ENCODE measurements around the gene SYT9. TPM values are rescaled to one million over a fixed set of nuclear protein-coding genes. Genes with fewer than 3 reads are reported as not detected.
"Not testable (repeated sequence)": the region's sequence is repeated elsewhere in the genome, so short reads cannot be mapped to it uniquely, and the experiment has no call there.

SYT9 gene
- total and polyA plus RNA-seq, 2 donors (not counting 1 experiment from before 2014, with no cell fraction given): not detected

DNA sequence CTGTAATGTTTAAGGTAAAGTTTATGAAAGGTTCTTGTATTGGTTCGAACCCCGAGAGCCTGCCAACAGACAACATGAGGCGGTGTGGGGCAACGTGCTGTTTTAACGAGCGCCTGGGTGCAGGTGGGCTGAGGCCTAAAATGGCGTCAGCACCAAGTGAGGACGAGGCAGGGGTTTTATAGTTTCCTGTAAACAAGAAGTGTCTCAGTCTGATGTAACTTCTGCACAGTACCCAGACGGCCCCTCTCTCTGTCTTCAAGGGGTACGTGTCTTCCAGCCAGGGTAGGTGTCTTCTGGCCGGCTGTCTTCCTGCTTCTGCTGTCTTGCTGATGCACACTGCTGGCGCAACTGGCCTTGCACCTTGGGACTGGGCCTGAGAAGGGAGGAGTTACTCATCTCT, 264.8 kb downstream of the SYT9 start:
- no peak for TF ChIP-seq CTCF (IDR thresholded peaks at IDR 0.05)
- ChIA-PET POLR2A (no interaction called here), CTCF (interaction anchor here (1.4 kb wide), 1 partner anchor 17 kb away, joined by 4 read pairs; no protein-coding TSS in a partner anchor)
- Histone ChIP-seq H3K9me3 (ENCODE audit: control extremely low read depth in 1 of 3, control insufficient read depth in 2 of 3, insufficient read depth in 1 of 3, low read length in 2 of 3) (no peaks in the 10 kb centered on the region), H4K20me1 (ENCODE audit: control insufficient read depth, insufficient read depth, low read length, poor library complexity, severe bottlenecking) (no peaks in the 10 kb centered on the region), H3K27ac (ENCODE audit: low read length in 2 of 2) (peak overlapping the region; percentile 39 to 40), H3K27me3 (replicated peaks in 1 of 4; ENCODE audit: control extremely low read depth in 1 of 4, control insufficient read depth in 3 of 4, insufficient read depth in 4 of 4, low read length in 3 of 4) (no peaks in the 10 kb centered on the region), H3K79me2 (ENCODE audit: control insufficient read depth, insufficient read depth, low read length) (peaks cover 63% of the 10 kb centered on the region), H3K4me3 (ENCODE audit: control extremely low read depth in 1 of 5, extremely low read depth in 1 of 5, insufficient read depth in 1 of 5, low read depth in 2 of 5, low read length in 4 of 5) (no peak overlapping the region), H3K9ac (ENCODE audit: low read length) (no peak overlapping the region), H3K4me2 (replicated peaks; ENCODE audit: low read depth, low read length, poor library complexity, severe bottlenecking) (no peak overlapping the region), H3K4me1 (ENCODE audit: control insufficient read depth in 2 of 2, insufficient read depth in 2 of 2, low read length in 2 of 2) (peaks cover 61 to 87% of the 10 kb centered on the region in 2 donors), H2AFZ (ENCODE audit: insufficient read depth, low read depth, low read length, poor library complexity, severe bottlenecking) (no peak overlapping the region), H3K36me3 (replicated peaks in 1 of 2; ENCODE audit: control extremely low read depth in 1 of 2, control insufficient read depth in 1 of 2, extremely low read depth in 1 of 2, insufficient read depth in 2 of 2, low read length in 1 of 2) (no peaks in the 10 kb centered on the region)
- Mint-ChIP-seq H3K27ac (no peak overlapping the region), H3K27me3 (no peaks in the 10 kb centered on the region), H3K9me3 (ENCODE audit: insufficient read depth) (no peaks in the 10 kb centered on the region), H3K4me3 (peak overlapping the region; percentile 97), H3K4me1 (peaks cover 24% of the 10 kb centered on the region)
- ATAC-seq (ENCODE audit: low read depth): no peak
- DNase-seq: no peak
- intact Hi-C loops (cut with micrococcal nuclease): no loop called here
- WGBS (ENCODE audit: insufficient coverage): 86% methylated on average over 8 of the region's 12 CpGs

- H4K20me1 ChIP-seq (ENCODE audit: control insufficient read depth, insufficient read depth, low read length, poor library complexity, severe bottlenecking); ATAC-seq (ENCODE audit: low read depth); H3K27me3 ChIP-seq (replicated peaks in 1 of 4; ENCODE audit: control extremely low read depth in 1 of 4, control insufficient read depth in 3 of 4, insufficient read depth in 4 of 4, low read length in 3 of 4); intact Hi-C loops (cut with micrococcal nuclease); H3K27me3 Mint-ChIP-seq; H3K9me3 Mint-ChIP-seq (ENCODE audit: insufficient read depth); H3K27ac ChIP-seq (ENCODE audit: low read length in 2 of 2); CTCF ChIA-PET; H3K9ac ChIP-seq (ENCODE audit: low read length); H3K9me3 ChIP-seq (ENCODE audit: control extremely low read depth in 1 of 3, control insufficient read depth in 2 of 3, insufficient read depth in 1 of 3, low read length in 2 of 3); H2AFZ ChIP-seq (ENCODE audit: insufficient read depth, low read depth, low read length, poor library complexity, severe bottlenecking); H3K4me2 ChIP-seq (replicated peaks; ENCODE audit: low read depth, low read length, poor library complexity, severe bottlenecking); H3K4me3 ChIP-seq (ENCODE audit: control extremely low read depth in 1 of 5, extremely low read depth in 1 of 5, insufficient read depth in 1 of 5, low read depth in 2 of 5, low read length in 4 of 5); DNase-seq; H3K27ac Mint-ChIP-seq; H3K36me3 ChIP-seq (replicated peaks in 1 of 2; ENCODE audit: control extremely low read depth in 1 of 2, control insufficient read depth in 1 of 2, extremely low read depth in 1 of 2, insufficient read depth in 2 of 2, low read length in 1 of 2); POLR2A ChIA-PET: not testable (repeated sequence)
- H3K4me3 Mint-ChIP-seq: peak overlapping the region; percentile 74
- peaks cover 11% of the 10 kb centered on the region for H3K4me1 Mint-ChIP-seq
- Histone ChIP-seq H3K4me1 (ENCODE audit: control insufficient read depth in 2 of 2, insufficient read depth in 2 of 2, low read length in 2 of 2) (peaks cover 63 to 88% of the 10 kb centered on the region in 2 donors), H3K79me2 (ENCODE audit: control insufficient read depth, insufficient read depth, low read length) (peaks cover 71% of the 10 kb centered on the region)
- WGBS (ENCODE audit: insufficient coverage): 96% methylated on average over 11 of the region's 13 CpGs
Observed at GRCh38 chr11:7517743-7518142, 266.0 kb downstream of the SYT9 start.

Small RNAs within 50 kb of the gene (small RNA-seq; reads per million reads assigned to genes)
- gene MIR302E (ENCODE audit: insufficient read length, low read depth, low replicate concordance): not detected

Other genes with a start within 250 kb of the SYT9 start
- gene ZNF214, start 231.6 kb upstream of the SYT9 start, total RNA-seq: not detected in 2 replicates
- gene ZNF214, start 231.6 kb upstream of the SYT9 start, polyA plus RNA-seq: not detected in 2 replicates
- 0.07 TPM in 1 of 2 replicates, not detected in the other for gene NLRP14, start 231.4 kb upstream of the SYT9 start, total RNA-seq
- 0.04 TPM in 1 of 2 replicates, not detected in the other for gene NLRP14, start 231.4 kb upstream of the SYT9 start, polyA plus RNA-seq
- not detected in 2 replicates for gene RBMXL2, start 162.9 kb upstream of the SYT9 start, total RNA-seq
- not detected in 2 replicates for gene RBMXL2, start 162.9 kb upstream of the SYT9 start, polyA plus RNA-seq
- gene OLFML1, start 233.6 kb downstream of the SYT9 start, total RNA-seq: not detected in 2 replicates
- not detected in 2 replicates for gene OLFML1, start 233.6 kb downstream of the SYT9 start, polyA plus RNA-seq

Measured in B cell (primary cell).